Measurements from ENCODE around the gene ANO7. TPM values are rescaled to one million over a fixed set of nuclear protein-coding genes. Genes with fewer than 3 reads are reported as not detected.

Gene ANO7
- total and polyA plus RNA-seq, 2 of the 8 experiments (the other 6 are each of a cell fraction or from before 2014, with no cell fraction given) = 3.2 to 6.9 TPM

- no peak overlapping the region for H4K8ac ChIP-seq (ENCODE audit: extremely low read depth, insufficient read depth, low read length)
- H3K23ac ChIP-seq (ENCODE audit: insufficient read length) = no peak overlapping the region
- H3K79me2 ChIP-seq (ENCODE audit: control insufficient read depth in 1 of 2, insufficient read depth in 2 of 2, low read length in 2 of 2) = no peaks in the 10 kb centered on the region
- H3K23me2 ChIP-seq (ENCODE audit: low read depth, low read length) = no peaks in the 10 kb centered on the region
- H3K4me2 ChIP-seq (ENCODE audit: insufficient read depth in 1 of 2, low read depth in 2 of 2, low read length in 2 of 2) = no peak overlapping the region
- H2BK120ac ChIP-seq (replicated peaks; ENCODE audit: low read depth, low read length) = no peak overlapping the region
- 83% methylated on average over 4 of the region's 4 CpGs; no CpG with 5 or more reads in 1 of the 2 experiments for WGBS, 2 experiments (ENCODE audit: extremely low coverage in 1 of 2, insufficient coverage in 1 of 2, insufficient read length in 1 of 2, insufficient replicate concordance in 2 of 2, low coverage in 1 of 2, low lambda C conversion rate in 2 of 2, missing lambda C conversion rate in 1 of 2)
- H4K5ac ChIP-seq (ENCODE audit: insufficient read length, low read depth, low read length) = no peak overlapping the region
- ChIA-PET POLR2A (ENCODE audit: partially characterized antibody) (no interaction called here), CTCF (ENCODE audit: partially characterized antibody) (interaction anchor here (0.6 to 2.5 kb wide), 7 partner anchors 10 to 703 kb away, joined by 3 to 15 read pairs (median 3); partner anchors contain the start of genes PASK and PPP1R7)
- no peak overlapping the region for H2AFZ ChIP-seq (ENCODE audit: low read length)
- DNase-seq (ENCODE audit: low read depth in 1 of 2, low spot score in 2 of 2) = no peak
- no peaks in the 10 kb centered on the region for H3K27me3 ChIP-seq (replicated peaks in 1 of 4; ENCODE audit: control insufficient read depth in 3 of 4, extremely low read depth in 1 of 4, insufficient read depth in 3 of 4, low read length in 3 of 4)
- H4K91ac ChIP-seq (replicated peaks; ENCODE audit: insufficient read length, low read length) = no peak overlapping the region
- no peak overlapping the region for H2BK5ac ChIP-seq (ENCODE audit: low read depth, low read length)
- no peak for TF ChIP-seq RNF2 (IDR thresholded peaks at IDR 0.05; ENCODE audit: borderline replicate concordance, low read depth, low read length, missing control alignments, poor library complexity, severe bottlenecking)
- H3K36me3 ChIP-seq (ENCODE audit: control insufficient read depth in 2 of 4, insufficient read depth in 4 of 4, low read length in 3 of 4) = no peaks in the 10 kb centered on the region
- no peak overlapping the region for H3K4ac ChIP-seq (replicated peaks; ENCODE audit: insufficient read length, low read depth, low read length)
- H3K4me3 ChIP-seq (ENCODE audit: extremely low read depth in 1 of 4, insufficient read depth in 2 of 4, low read depth in 3 of 4, low read length in 4 of 4) = no peak overlapping the region
- H3K56ac ChIP-seq (replicated peaks; ENCODE audit: insufficient read length, low read depth, low read length) = no peak overlapping the region
- no peak overlapping the region for H2BK15ac ChIP-seq (ENCODE audit: low read length)
- no peaks in the 10 kb centered on the region for H3K79me1 ChIP-seq (ENCODE audit: low read depth, low read length)
- no peak for FAIRE-seq
- no peak overlapping the region for H3K9ac ChIP-seq (replicated peaks in 1 of 4; ENCODE audit: extremely low read depth in 1 of 4, low read depth in 3 of 4, low read length in 3 of 4)
- H4K20me1 ChIP-seq (replicated peaks in 1 of 2; ENCODE audit: control insufficient read depth in 1 of 2, insufficient read depth in 2 of 2, low read length in 2 of 2) = peaks cover 0 to 3% of the 10 kb centered on the region in 2 experiments
- H3K14ac ChIP-seq (ENCODE audit: insufficient read length) = no peak overlapping the region
- H3K9me3 ChIP-seq (ENCODE audit: insufficient read depth in 2 of 2, low read depth in 1 of 2, low read length in 1 of 2) = no peaks in the 10 kb centered on the region
- H3K4me1 ChIP-seq (replicated peaks in 1 of 4; ENCODE audit: control insufficient read depth in 3 of 4, insufficient read depth in 4 of 4, low read length in 3 of 4) = no peaks in the 10 kb centered on the region
- no peak overlapping the region for H2BK20ac ChIP-seq (ENCODE audit: low read length)
- no peak overlapping the region for H3K27ac ChIP-seq (ENCODE audit: low read depth, low read length)
- no peak overlapping the region for H2BK12ac ChIP-seq (ENCODE audit: low read depth, low read length)
- no peak overlapping the region for H2AK5ac ChIP-seq (ENCODE audit: low read depth, low read length)
- H3K18ac ChIP-seq (ENCODE audit: extremely low read depth, low read length) = no peak overlapping the region
These were observed 8.6 kb upstream of the ANO7 start for GRCh38 chr2:241179899-241180298.
